ENCODE data around the gene RTL9.

RTL9 gene

DNA sequence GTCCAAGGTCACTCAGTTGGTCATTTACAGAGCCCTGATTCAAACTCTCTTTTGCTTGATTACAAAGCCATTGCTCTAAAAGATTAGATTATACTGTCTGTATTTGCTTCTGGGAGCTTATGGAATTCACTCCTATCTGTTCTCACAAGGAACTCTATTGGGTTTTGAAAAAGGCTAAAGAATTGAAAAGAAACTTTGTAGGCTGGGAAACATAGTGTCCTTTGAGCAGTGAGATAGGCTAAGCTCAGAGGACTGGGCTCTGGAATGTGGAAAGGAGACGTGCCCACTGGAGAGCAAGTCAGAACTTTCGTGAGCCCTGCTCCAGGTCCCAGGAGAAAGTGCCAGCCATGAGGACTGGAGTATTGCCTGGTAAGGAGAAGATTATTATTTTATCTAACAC, at the start of gene RTL9:
Gene RTL9, plus strand, starts transcription at position 301 of the 400 bp plus-strand sequence. CDS start 91,770 bp downstream, outside the sequence.
- Histone ChIP-seq H3K9me3 (ENCODE audit: control insufficient read depth, insufficient read depth, low read length) (no peaks in the 10 kb centered on the region), H3K4me1 (ENCODE audit: control insufficient read depth, insufficient read depth, low read length) (no peaks in the 10 kb centered on the region), H3K9ac (ENCODE audit: low read depth, low read length) (no peak within 1 kb of the TSS), H3K27me3 (ENCODE audit: control insufficient read depth, insufficient read depth, low read length) (no peaks in the 10 kb centered on the region), H3K36me3 (ENCODE audit: control insufficient read depth, insufficient read depth, low read length) (no peaks in the 10 kb centered on the region), H3K4me3 (ENCODE audit: low read depth, low read length) (no peak within 1 kb of the TSS)

DNA sequence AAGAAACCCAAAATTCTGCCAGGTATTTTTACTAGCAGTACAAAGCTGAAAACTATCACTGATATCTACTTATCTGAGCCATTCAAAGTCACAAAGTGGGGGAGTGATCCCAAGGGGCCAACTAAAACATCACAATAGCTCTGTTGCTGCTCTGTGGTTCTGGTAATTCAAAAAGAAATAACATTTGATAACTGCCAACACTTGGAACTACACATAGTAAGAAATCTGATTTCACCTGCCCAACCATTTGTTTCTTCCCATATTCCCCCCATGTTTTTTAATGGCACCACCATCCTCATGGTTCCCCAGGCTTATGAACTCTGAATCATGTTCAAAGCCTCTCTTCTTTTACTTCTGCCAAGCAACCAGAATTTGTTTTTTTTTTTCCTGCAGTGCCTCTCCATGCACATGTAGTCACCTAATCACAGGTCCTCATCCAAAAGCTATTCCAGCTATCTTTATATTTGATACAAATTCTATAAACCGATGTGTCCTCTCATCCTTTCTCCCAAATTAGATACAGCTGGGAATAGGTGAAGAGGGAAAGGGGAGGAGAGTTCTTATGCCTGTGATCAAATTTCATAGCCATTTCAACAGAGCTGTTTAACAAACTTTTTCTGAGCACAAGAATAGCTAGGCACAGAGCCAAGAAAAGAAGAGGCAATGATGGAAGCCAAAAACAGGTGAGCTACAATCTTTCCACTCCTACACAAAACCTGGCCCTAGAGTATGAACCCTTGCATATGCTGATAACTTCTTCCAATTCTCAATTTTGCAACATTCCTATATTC, 48.5 kb upstream of the RTL9 start:
- H3K4me1 ChIP-seq (ENCODE audit: control insufficient read depth, insufficient read depth, low read length) = peaks cover 40% of the 10 kb centered on the region
- H3K9me3 ChIP-seq (ENCODE audit: control insufficient read depth, insufficient read depth, low read length) = no peaks in the 10 kb centered on the region
- no peak overlapping the region for H3K4me3 ChIP-seq (ENCODE audit: low read depth, low read length)
- H3K9ac ChIP-seq (ENCODE audit: low read depth, low read length) = no peak overlapping the region
- no peaks in the 10 kb centered on the region for H3K36me3 ChIP-seq (ENCODE audit: control insufficient read depth, insufficient read depth, low read length)
- H3K27me3 ChIP-seq (ENCODE audit: control insufficient read depth, insufficient read depth, low read length) = no peaks in the 10 kb centered on the region

DNA sequence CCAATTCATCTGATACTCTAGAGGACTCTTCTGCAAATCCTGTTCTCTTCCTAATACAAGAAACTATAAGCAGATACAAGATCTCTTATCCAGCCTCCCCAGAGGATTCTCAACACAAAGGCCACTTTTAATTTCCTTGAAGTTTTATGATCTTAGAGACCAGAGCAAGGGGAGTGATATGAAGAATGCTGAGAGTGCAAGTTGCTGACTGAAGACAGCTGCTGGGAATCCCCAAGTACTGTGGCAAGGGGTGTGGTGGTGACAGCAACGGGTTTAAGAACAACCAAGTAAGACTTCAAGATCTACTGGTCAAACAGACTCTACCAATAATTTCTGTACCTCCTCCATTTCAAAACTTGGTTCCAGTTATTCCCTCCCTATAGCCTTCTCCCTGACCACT, 47.8 kb upstream of the RTL9 start:
- Histone ChIP-seq H3K36me3 (ENCODE audit: control insufficient read depth, insufficient read depth, low read length) (no peaks in the 10 kb centered on the region), H3K4me1 (ENCODE audit: control insufficient read depth, insufficient read depth, low read length) (peaks cover 46% of the 10 kb centered on the region), H3K9me3 (ENCODE audit: control insufficient read depth, insufficient read depth, low read length) (no peaks in the 10 kb centered on the region), H3K9ac (ENCODE audit: low read depth, low read length) (no peak overlapping the region), H3K27me3 (ENCODE audit: control insufficient read depth, insufficient read depth, low read length) (no peaks in the 10 kb centered on the region), H3K4me3 (ENCODE audit: low read depth, low read length) (no peak overlapping the region)

DNA sequence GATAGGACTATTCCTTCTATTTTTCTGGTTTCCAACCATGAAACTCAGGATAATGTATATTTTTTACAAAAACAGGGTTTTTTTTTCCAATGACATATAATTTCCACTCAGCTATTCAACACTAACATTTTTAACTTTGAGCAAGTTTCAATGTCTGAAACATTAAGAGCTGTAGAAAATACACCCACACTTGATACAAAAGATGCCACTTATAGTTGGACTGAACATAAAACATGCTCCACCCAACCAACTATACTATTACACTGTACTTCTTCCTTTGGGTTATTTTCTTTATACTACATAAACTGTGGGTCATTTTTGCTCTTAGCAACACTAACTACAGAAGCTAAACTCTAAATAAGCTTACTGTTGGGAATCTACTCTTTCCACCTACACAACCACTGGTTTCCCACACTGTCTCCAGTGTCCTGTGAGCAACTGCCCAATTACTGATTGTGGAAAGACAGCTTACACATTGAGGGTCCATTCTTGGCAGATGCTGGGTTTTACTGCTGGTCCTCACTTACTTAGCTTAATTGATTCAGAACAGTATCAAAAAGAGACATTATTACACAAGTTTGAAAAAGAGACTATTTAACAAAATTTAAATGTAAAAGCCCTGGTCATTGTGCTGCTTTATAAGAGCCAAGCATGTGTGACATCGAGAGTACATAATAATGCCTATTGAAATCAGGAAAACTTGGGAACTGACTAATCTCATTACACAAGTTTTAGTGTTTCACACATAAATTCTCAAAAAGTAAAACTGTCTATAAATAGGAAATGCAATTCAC, 47.0 kb upstream of the RTL9 start:
- Histone ChIP-seq H3K9me3 (ENCODE audit: control insufficient read depth, insufficient read depth, low read length) (no peaks in the 10 kb centered on the region), H3K9ac (ENCODE audit: low read depth, low read length) (no peak overlapping the region), H3K4me1 (ENCODE audit: control insufficient read depth, insufficient read depth, low read length) (peaks cover 50% of the 10 kb centered on the region), H3K36me3 (ENCODE audit: control insufficient read depth, insufficient read depth, low read length) (no peaks in the 10 kb centered on the region), H3K27me3 (ENCODE audit: control insufficient read depth, insufficient read depth, low read length) (no peaks in the 10 kb centered on the region), H3K4me3 (ENCODE audit: low read depth, low read length) (no peak overlapping the region)

DNA sequence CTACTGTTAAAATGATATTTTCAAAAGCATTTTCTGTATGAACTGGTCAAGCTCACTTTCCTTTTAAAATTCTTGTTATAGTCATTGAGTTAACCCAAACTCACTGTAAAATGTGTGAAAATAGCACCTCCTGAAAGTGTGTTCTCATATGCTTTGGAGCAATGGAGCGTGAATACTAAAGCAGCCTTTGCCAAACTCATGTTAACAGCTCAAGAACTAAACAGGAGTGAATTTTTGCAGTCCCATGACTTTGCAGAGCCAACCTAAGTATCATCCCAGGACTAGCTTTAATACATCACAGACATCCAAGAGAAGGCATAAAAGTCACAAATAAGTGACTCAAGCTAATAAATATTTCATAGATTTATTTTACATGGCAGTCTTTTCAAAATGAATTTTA, 43.1 kb upstream of the RTL9 start:
- no peaks in the 10 kb centered on the region for H3K36me3 ChIP-seq (ENCODE audit: control insufficient read depth, insufficient read depth, low read length)
- no peaks in the 10 kb centered on the region for H3K9me3 ChIP-seq (ENCODE audit: control insufficient read depth, insufficient read depth, low read length)
- H3K4me1 ChIP-seq (ENCODE audit: control insufficient read depth, insufficient read depth, low read length) = peaks cover 46% of the 10 kb centered on the region
- no peaks in the 10 kb centered on the region for H3K27me3 ChIP-seq (ENCODE audit: control insufficient read depth, insufficient read depth, low read length)
- peak overlapping the region; percentile 74 for H3K4me3 ChIP-seq (ENCODE audit: low read depth, low read length)
- no peak overlapping the region for H3K9ac ChIP-seq (ENCODE audit: low read depth, low read length)

DNA sequence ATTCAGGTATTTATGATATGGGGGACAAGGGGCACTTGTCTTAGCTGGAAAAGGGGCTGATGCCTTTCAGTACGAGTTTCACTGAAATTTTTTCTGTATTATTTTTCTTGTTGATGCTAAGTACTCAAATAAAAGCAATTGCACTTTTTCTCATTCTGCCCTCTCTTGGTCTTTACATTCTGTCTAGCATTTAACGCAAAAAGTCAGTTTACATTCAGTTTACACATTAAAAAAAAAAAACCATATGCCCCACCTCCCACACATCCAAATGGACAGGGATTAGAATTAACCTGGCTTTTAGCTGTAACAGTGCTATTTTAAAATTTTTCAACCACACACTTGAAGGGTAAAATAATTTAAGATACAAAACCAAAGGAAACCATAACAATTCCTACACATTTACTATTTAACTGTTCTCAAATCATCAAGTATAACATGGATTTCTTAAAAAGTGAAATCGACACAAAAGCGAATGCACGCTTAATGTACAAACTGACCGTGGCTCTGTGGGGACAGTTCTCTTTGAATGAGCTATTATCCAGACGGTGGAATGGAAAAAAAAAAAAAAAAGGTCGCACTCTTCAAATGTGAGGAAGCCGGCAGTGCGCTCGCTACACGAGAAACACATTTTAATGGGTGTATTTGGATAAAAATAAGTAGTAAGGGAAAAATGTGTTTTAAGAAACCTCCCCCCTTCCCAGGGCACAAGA, 42.1 kb upstream of the RTL9 start:
- H3K9ac ChIP-seq (ENCODE audit: low read depth, low read length) = no peak overlapping the region
- no peaks in the 10 kb centered on the region for H3K27me3 ChIP-seq (ENCODE audit: control insufficient read depth, insufficient read depth, low read length)
- H3K4me3 ChIP-seq (ENCODE audit: low read depth, low read length) = peak overlapping the region; percentile 74

DNA sequence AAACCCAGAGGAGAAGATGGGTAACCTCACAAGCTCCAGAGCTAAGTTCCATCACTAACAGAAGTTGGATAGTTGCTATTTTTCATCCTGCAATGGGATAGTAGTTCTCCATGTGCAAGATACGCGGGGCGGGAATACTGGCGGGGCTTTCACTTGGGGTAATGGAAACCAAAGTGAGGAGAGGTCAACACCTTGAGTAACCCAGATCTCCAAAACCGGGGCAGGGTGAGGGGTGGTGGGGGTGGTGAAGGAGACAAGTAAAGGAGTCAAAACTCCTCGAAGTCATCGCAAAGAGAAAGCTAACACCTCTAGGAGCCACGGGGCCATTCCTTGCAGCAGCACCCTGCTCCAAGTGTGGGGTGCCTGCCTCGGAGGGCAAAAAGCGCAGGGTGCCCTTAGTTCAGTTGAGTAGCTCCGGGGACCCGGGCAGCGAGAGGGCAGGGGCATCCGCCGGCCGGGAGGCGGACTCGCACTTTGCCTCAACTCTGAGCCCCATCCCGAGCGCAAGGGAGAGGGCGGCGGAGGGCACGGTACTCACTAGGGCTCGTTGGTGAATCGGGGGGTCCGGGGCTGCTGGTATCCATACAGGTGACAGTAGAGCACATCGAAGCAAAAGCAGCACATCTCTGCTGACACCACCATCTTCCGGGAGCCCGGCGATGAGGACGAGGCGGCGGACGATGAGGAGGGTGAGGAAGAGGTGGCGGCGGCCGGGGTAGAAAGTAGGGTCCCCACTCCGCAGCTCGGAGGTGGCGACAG, 41.4 kb upstream of the RTL9 start:
- Histone ChIP-seq H3K4me3 (ENCODE audit: low read depth, low read length) (peak overlapping the region; percentile 74), H3K36me3 (ENCODE audit: control insufficient read depth, insufficient read depth, low read length) (no peaks in the 10 kb centered on the region), H3K9me3 (ENCODE audit: control insufficient read depth, insufficient read depth, low read length) (no peaks in the 10 kb centered on the region), H3K4me1 (ENCODE audit: control insufficient read depth, insufficient read depth, low read length) (peaks cover 40% of the 10 kb centered on the region), H3K27me3 (ENCODE audit: control insufficient read depth, insufficient read depth, low read length) (no peaks in the 10 kb centered on the region), H3K9ac (ENCODE audit: low read depth, low read length) (peak overlapping the region; percentile 82)

More for the DNA sequence above, 42.1 kb upstream of the RTL9 start:
- Histone ChIP-seq H3K4me1 (ENCODE audit: control insufficient read depth, insufficient read depth, low read length) (peaks cover 42% of the 10 kb centered on the region), H3K9me3 (ENCODE audit: control insufficient read depth, insufficient read depth, low read length) (no peaks in the 10 kb centered on the region), H3K36me3 (ENCODE audit: control insufficient read depth, insufficient read depth, low read length) (no peaks in the 10 kb centered on the region)

DNA sequence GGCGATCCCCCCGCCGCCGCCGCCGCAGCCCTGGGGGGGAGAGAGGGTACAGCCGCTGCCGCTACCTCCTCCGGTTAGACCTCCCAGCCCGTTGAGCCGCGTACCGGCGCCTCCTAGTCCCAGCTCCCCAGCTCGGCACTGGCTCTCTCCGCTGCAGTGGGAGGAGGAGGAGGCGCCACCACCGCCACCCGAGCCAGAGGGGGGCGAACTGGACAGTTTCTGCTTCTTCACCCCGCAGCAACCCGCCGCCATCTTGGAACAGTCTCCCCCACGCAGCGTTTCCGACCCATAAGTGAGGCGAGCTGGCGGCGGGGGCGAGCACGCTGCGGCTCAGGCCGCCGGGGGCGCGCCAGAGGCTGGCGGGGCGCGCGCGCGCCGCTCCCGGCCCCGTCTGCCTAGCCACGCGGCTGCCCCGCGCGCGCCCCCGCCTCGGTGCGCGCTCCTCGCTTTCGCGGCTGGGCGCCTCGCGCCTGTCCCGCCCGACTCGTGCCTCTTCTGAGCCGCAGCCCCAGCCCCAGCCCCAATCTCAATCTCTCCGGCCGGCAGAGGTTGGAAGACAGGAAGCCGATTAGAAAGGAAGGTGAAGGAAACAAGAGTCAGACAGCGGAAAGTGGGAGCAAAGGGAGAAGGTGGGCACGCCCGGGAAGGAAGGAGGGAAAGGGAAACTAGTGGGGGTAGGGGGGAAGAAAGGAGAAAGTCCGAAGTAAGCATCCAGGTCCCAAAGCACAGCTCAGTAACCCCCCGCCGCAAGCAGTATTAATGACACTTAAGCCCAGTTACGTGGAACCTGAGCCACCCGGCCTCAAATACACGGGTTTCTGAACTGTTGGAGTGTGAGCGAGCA, 40.6 kb upstream of the RTL9 start, which contains the start of gene AMMECR1:
Gene AMMECR1, minus strand, starts transcription at position 266 of the 844 bp plus-strand sequence. Its CDS starts 14 bp downstream, at position 252.
- Histone ChIP-seq H3K4me1 (ENCODE audit: control insufficient read depth, insufficient read depth, low read length) (peaks cover 37% of the 10 kb centered on the region), H3K27me3 (ENCODE audit: control insufficient read depth, insufficient read depth, low read length) (no peaks in the 10 kb centered on the region), H3K4me3 (ENCODE audit: low read depth, low read length) (peak within 1 kb of the TSS; percentile 74), H3K9me3 (ENCODE audit: control insufficient read depth, insufficient read depth, low read length) (no peaks in the 10 kb centered on the region), H3K36me3 (ENCODE audit: control insufficient read depth, insufficient read depth, low read length) (no peaks in the 10 kb centered on the region), H3K9ac (ENCODE audit: low read depth, low read length) (peak within 1 kb of the TSS; percentile 87)

DNA sequence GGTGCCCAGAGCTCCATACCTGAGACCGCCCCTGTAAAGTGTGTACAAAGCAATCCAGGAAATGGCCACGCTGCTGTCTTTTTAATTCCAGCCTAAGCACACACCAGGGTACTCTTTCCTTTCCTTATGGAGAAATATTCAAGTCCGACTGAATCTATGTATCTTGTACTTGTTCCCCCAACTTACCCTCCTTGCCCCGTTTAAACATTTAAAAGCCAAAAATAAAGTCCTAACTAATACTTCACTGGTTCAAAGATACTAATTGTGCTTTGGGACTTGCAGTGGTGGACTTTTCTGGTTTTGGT, 40.0 kb upstream of the RTL9 start:
- Histone ChIP-seq H3K9ac (ENCODE audit: low read depth, low read length) (peak overlapping the region; percentile 87), H3K27me3 (ENCODE audit: control insufficient read depth, insufficient read depth, low read length) (no peaks in the 10 kb centered on the region), H3K36me3 (ENCODE audit: control insufficient read depth, insufficient read depth, low read length) (no peaks in the 10 kb centered on the region), H3K4me3 (ENCODE audit: low read depth, low read length) (peak overlapping the region; percentile 74), H3K4me1 (ENCODE audit: control insufficient read depth, insufficient read depth, low read length) (peaks cover 31% of the 10 kb centered on the region), H3K9me3 (ENCODE audit: control insufficient read depth, insufficient read depth, low read length) (no peaks in the 10 kb centered on the region)

DNA sequence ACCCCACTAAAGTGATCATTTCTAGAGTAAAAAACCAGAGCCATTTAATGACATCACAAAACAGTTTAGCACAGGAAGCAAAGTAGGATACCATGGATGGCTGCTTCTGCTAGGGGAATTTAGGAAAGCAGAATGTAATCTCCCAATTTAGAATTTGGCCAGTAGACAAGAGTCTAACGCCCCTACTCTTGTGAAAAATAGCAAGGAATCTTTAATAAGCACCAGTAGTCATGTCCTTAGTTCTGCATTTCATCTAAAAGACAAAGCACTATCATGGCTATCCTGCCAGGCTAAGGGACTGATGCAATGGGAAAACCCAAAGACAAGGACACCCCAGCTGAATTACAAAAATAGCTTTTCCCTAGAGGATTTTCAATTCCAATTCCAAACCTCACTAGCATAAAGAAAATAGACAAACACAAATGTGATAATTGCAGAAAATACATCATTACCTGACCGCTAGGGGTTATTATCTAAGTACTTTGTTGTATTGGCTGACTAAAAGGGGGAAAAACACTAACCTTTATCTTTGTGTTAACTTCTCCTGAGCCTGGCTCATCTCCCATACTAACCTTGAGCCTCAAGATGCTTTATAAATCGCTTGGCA, 38.2 kb upstream of the RTL9 start:
- no peaks in the 10 kb centered on the region for H3K27me3 ChIP-seq (ENCODE audit: control insufficient read depth, insufficient read depth, low read length)
- H3K4me3 ChIP-seq (ENCODE audit: low read depth, low read length) = no peak overlapping the region
- H3K36me3 ChIP-seq (ENCODE audit: control insufficient read depth, insufficient read depth, low read length) = no peaks in the 10 kb centered on the region
- H3K9ac ChIP-seq (ENCODE audit: low read depth, low read length) = no peak overlapping the region
- H3K9me3 ChIP-seq (ENCODE audit: control insufficient read depth, insufficient read depth, low read length) = no peaks in the 10 kb centered on the region
- peaks cover 18% of the 10 kb centered on the region for H3K4me1 ChIP-seq (ENCODE audit: control insufficient read depth, insufficient read depth, low read length)

Data from iPS-15b (cell line).